NT2/D1 (cell line): ENCODE measurements around the gene RIPOR3.

Experiments used
- SUZ12 ChIP-seq: IDR thresholded peaks from 2 replicates; pipeline ENCODE4 v1.6.1; 2011; ENCODE audit not compliant: insufficient read length, insufficient read depth; ENCODE audit errors: extremely low read depth
- YY1 ChIP-seq: IDR thresholded peaks from 2 replicates; pipeline ENCODE4 v1.6.1; 2011; ENCODE audit not compliant: insufficient read length, insufficient read depth
- ZNF274 ChIP-seq: IDR thresholded peaks from 2 replicates; pipeline ENCODE4 v1.6.1; 2011; ENCODE audit warnings: mild to moderate bottlenecking, low read depth, low read length

GRCh38 chr20:50655311-50655880 is 35.9 kb downstream of the RIPOR3 start:
- TF ChIP-seq YY1 (no peak), ZNF274 (no peak), SUZ12 (no peak)
